Tibial nerve (tissue), 4 donors: ENCODE measurements around the gene SRPK3. TPM values are rescaled to one million over a fixed set of nuclear protein-coding genes. Genes with fewer than 3 reads are reported as not detected.
"Not testable (repeated sequence)": the region's sequence is repeated elsewhere in the genome, so short reads cannot be mapped to it uniquely, and the experiment has no call there.

Source experiments
- DNase-seq, 2 donors: peaks; one replicate each; pipeline ENCODE4 v3.0.0-alpha.2; 2019; ENCODE audit warnings: low spot score in 2 of 2
- H3K27ac ChIP-seq, 4 donors: fragments of 200-600 bp; sonication (generic) in 3 of 4; one replicate each; pipeline ENCODE4 v1.5.1; 2017 to 2019; ENCODE audit warnings: mild to moderate bottlenecking in 1 of 4
- H3K27me3 ChIP-seq, 2 donors: fragments of 200-600 bp; sonication (generic) in 1 of 2; one replicate each; pipeline versions ENCODE4 v1.5.1 to v1.6.0; 2017 to 2019
- H3K36me3 ChIP-seq, 3 donors: fragments of 200-600 bp; sonication (generic); one replicate each; pipeline ENCODE4 v1.5.1; 2018 to 2019
- H3K4me1 ChIP-seq, 4 donors: fragments of 200-600 bp; sonication (generic) in 3 of 4; one replicate each; pipeline ENCODE4 v1.5.1; 2017 to 2019
- H3K4me3 ChIP-seq, 4 donors: fragments of 200-600 bp; sonication (generic) in 3 of 4; one replicate each; pipeline ENCODE4 v1.5.1; 2017 to 2019; ENCODE audit warnings: mild to moderate bottlenecking in 1 of 4, moderate library complexity in 1 of 4
- H3K9me3 ChIP-seq, 4 donors: fragments of 200-600 bp; sonication (generic) in 3 of 4; one replicate each; pipeline ENCODE4 v1.5.1; 2017 to 2019
- CTCF ChIP-seq, 5 experiments: fragments of 200-600 bp in 3 of 5; fragments of 450-650 bp in 2 of 5; sonication (generic) in 3 of 5; IDR thresholded peaks; one replicate each; pipeline ENCODE4 v1.5.1; 2016 to 2019; ENCODE audit warnings: antibody characterized with exemption in 5 of 5, mild to moderate bottlenecking in 3 of 5, moderate library complexity in 2 of 5
- EP300 ChIP-seq, 2 donors: sonication (generic); formaldehyde crosslinking; IDR thresholded peaks; one replicate each; pipeline ENCODE4 v1.6.1; 2017; ENCODE audit warnings: antibody characterized with exemption in 2 of 2, mild to moderate bottlenecking in 1 of 2
- POLR2A ChIP-seq, 2 donors: fragments of 450-650 bp; IDR thresholded peaks; one replicate each; pipeline ENCODE4 v1.6.1; 2017; ENCODE audit warnings: antibody characterized with exemption in 2 of 2, mild to moderate bottlenecking in 2 of 2, moderate library complexity in 2 of 2
- WGBS, 2 donors: methylation state at CpG; one replicate each; pipeline ENCODE4 v1.1.5; 2018; 5-methylcytosine and 5-hydroxymethylcytosine counted together
- total RNA-seq, 4 donors: library from RNA; depleted of rRNA; stranded (reverse); fragments of >200 nt; gene quantifications; one replicate each; pipeline ENCODE4 v1.1.0, GENCODE V29; 2016

Gene SRPK3
- total RNA-seq, 4 donors from 2014 or later: 0.87 to 5.1 (median 1.4) TPM

GRCh38 chrX:153813161-153813560, 32.3 kb downstream of the SRPK3 start:
- 85 to 98% methylated on average over 5 of the region's 5 CpGs for WGBS, 2 donors
- Histone ChIP-seq H3K4me1 (no peaks in the 10 kb centered on the region), H3K36me3 (no peaks in the 10 kb centered on the region), H3K27ac (no peak overlapping the region), H3K9me3 (no peaks in the 10 kb centered on the region), H3K27me3 (no peaks in the 10 kb centered on the region), H3K4me3 (no peak overlapping the region)
- TF ChIP-seq POLR2A (IDR thresholded peaks at IDR 0.05) (no peak), CTCF (IDR thresholded peaks at IDR 0.05) (no peak), EP300 (IDR thresholded peaks at IDR 0.05) (no peak)
- no peak for DNase-seq

GRCh38 chrX:153814591-153815315, 33.9 kb downstream of the SRPK3 start:
- 75 to 79% methylated on average over 15 to 19 of the region's 19 CpGs for WGBS, 2 donors
- DNase-seq: no peak
- Histone ChIP-seq H3K4me1 (peaks cover 0 to 10% (median 0%) of the 10 kb centered on the region in 4 donors), H3K27ac (no peak overlapping the region), H3K9me3 (no peaks in the 10 kb centered on the region), H3K36me3 (no peaks in the 10 kb centered on the region), H3K27me3 (peaks cover 0 to 13% of the 10 kb centered on the region in 2 donors), H3K4me3 (no peak overlapping the region)
- TF ChIP-seq EP300 (IDR thresholded peaks at IDR 0.05) (no peak), POLR2A (IDR thresholded peaks at IDR 0.05) (no peak), CTCF (IDR thresholded peaks at IDR 0.05) (no peak)

GRCh38 chrX:153816831-153817690, 36.2 kb downstream of the SRPK3 start:
- H3K4me3 ChIP-seq: no peak overlapping the region
- no peaks in the 10 kb centered on the region for H3K9me3 ChIP-seq
- H3K27me3 ChIP-seq: peaks cover 0 to 16% of the 10 kb centered on the region in 2 donors
- no peaks in the 10 kb centered on the region for H3K36me3 ChIP-seq
- no peak for DNase-seq
- H3K27ac ChIP-seq: no peak overlapping the region
- peaks cover 0 to 10% (median 0%) of the 10 kb centered on the region in 4 donors for H3K4me1 ChIP-seq
- TF ChIP-seq CTCF (IDR thresholded peaks at IDR 0.05) (no peak), POLR2A (IDR thresholded peaks at IDR 0.05) (no peak), EP300 (IDR thresholded peaks at IDR 0.05) (no peak)
- WGBS, 2 donors: 88 to 89% methylated on average over 25 of the region's 25 CpGs

- WGBS, 2 donors: 93% methylated on average over 8 to 9 of the region's 9 CpGs
- H3K27ac ChIP-seq, H3K4me3 ChIP-seq, H3K9me3 ChIP-seq, H3K36me3 ChIP-seq, DNase-seq: not testable (repeated sequence)
- Histone ChIP-seq H3K27me3 (peaks cover 0 to 16% of the 10 kb centered on the region in 2 donors), H3K4me1 (peaks cover 0 to 10% (median 0%) of the 10 kb centered on the region in 4 donors)
Measured at GRCh38 chrX:153818064-153818463, 37.2 kb downstream of the SRPK3 start.

- Histone ChIP-seq H3K9me3 (no peaks in the 10 kb centered on the region), H3K27ac (peak overlapping the region in 2 of 4 donors; percentile 8 to 56), H3K4me1 (peaks cover 0 to 10% (median 0%) of the 10 kb centered on the region in 4 donors), H3K4me3 (peak overlapping the region; percentile 28 to 53 (median 31)), H3K36me3 (no peaks in the 10 kb centered on the region), H3K27me3 (peaks cover 0 to 20% of the 10 kb centered on the region in 2 donors)
- no peak for DNase-seq
- no peak for TF ChIP-seq CTCF (IDR thresholded peaks at IDR 0.05)
- TF ChIP-seq POLR2A (IDR thresholded peaks at IDR 0.05): no peak
- no peak for TF ChIP-seq EP300 (IDR thresholded peaks at IDR 0.05)
- WGBS, 2 donors: 20 to 22% methylated on average over 15 to 39 of the region's 67 CpGs
Measured at GRCh38 chrX:153818571-153819383, 37.9 kb downstream of the SRPK3 start.
